ENCODE measurements around the gene P2RY8. TPM values are rescaled to one million over a fixed set of nuclear protein-coding genes. Genes with fewer than 3 reads are reported as not detected.

The P2RY8 gene
- total RNA-seq, 1 donor from 2014 or later, result not detected

- Mint-ChIP-seq H3K36me3 (ENCODE audit: low read depth, unreplicated experiment) (peaks cover 10% of the 10 kb centered on the region), H3K27ac (ENCODE audit: unreplicated experiment) (peak overlapping the region; percentile 30), H3K4me1 (ENCODE audit: unreplicated experiment) (peaks cover 4% of the 10 kb centered on the region), H3K27me3 (ENCODE audit: unreplicated experiment) (peaks cover 8% of the 10 kb centered on the region), H3K4me3 (ENCODE audit: unreplicated experiment) (no peak overlapping the region), H3K9me3 (ENCODE audit: unreplicated experiment) (peaks cover 34% of the 10 kb centered on the region)
- TF ChIP-seq CTCF (IDR thresholded peaks at IDR 0.05; ENCODE audit: unreplicated experiment), result no peak
- DNase-seq (ENCODE audit: low spot score), result no peak
These were observed 48.8 kb downstream of the P2RY8 start for GRCh38 chrX:1488141-1488540.

- Mint-ChIP-seq H3K27ac (ENCODE audit: unreplicated experiment) (no peak overlapping the region), H3K27me3 (ENCODE audit: unreplicated experiment) (peaks cover 8% of the 10 kb centered on the region), H3K4me1 (ENCODE audit: unreplicated experiment) (peaks cover 4% of the 10 kb centered on the region), H3K36me3 (ENCODE audit: low read depth, unreplicated experiment) (peaks cover 10% of the 10 kb centered on the region), H3K9me3 (ENCODE audit: unreplicated experiment) (peaks cover 34% of the 10 kb centered on the region), H3K4me3 (ENCODE audit: unreplicated experiment) (no peak overlapping the region)
- TF ChIP-seq CTCF (IDR thresholded peaks at IDR 0.05; ENCODE audit: unreplicated experiment), result no peak
- no peak for DNase-seq (ENCODE audit: low spot score)
These were observed 49.6 kb downstream of the P2RY8 start for GRCh38 chrX:1487401-1487800.

- no peak for TF ChIP-seq CTCF (IDR thresholded peaks at IDR 0.05; ENCODE audit: unreplicated experiment)
- peak overlapping the region; percentile 88 for H3K27ac Mint-ChIP-seq (ENCODE audit: unreplicated experiment)
These were observed 50.1 kb downstream of the P2RY8 start for GRCh38 chrX:1486749-1487361.

GRCh38 chrX:1486177-1486576 lies 50.8 kb downstream of the P2RY8 start:
- H3K27ac Mint-ChIP-seq (ENCODE audit: unreplicated experiment), result no peak overlapping the region
- no peak for TF ChIP-seq CTCF (IDR thresholded peaks at IDR 0.05; ENCODE audit: unreplicated experiment)
- peaks cover 4% of the 10 kb centered on the region for H3K4me1 Mint-ChIP-seq (ENCODE audit: unreplicated experiment)
- H3K4me3 Mint-ChIP-seq (ENCODE audit: unreplicated experiment), result no peak overlapping the region
- peaks cover 22% of the 10 kb centered on the region for H3K9me3 Mint-ChIP-seq (ENCODE audit: unreplicated experiment)
- peaks cover 6% of the 10 kb centered on the region for H3K27me3 Mint-ChIP-seq (ENCODE audit: unreplicated experiment)
- H3K36me3 Mint-ChIP-seq (ENCODE audit: low read depth, unreplicated experiment), result peaks cover 5% of the 10 kb centered on the region
- no peak for DNase-seq (ENCODE audit: low spot score)

More at GRCh38 chrX:1486749-1487361, 50.1 kb downstream of the P2RY8 start:
- Mint-ChIP-seq H3K4me1 (ENCODE audit: unreplicated experiment) (peaks cover 4% of the 10 kb centered on the region), H3K9me3 (ENCODE audit: unreplicated experiment) (peaks cover 29% of the 10 kb centered on the region), H3K4me3 (ENCODE audit: unreplicated experiment) (no peak overlapping the region), H3K27me3 (ENCODE audit: unreplicated experiment) (peaks cover 8% of the 10 kb centered on the region), H3K36me3 (ENCODE audit: low read depth, unreplicated experiment) (peaks cover 10% of the 10 kb centered on the region)
- no peak for DNase-seq (ENCODE audit: low spot score)

- peaks cover 3% of the 10 kb centered on the region for H3K36me3 Mint-ChIP-seq (ENCODE audit: low read depth, unreplicated experiment)
- peaks cover 21% of the 10 kb centered on the region for H3K9me3 Mint-ChIP-seq (ENCODE audit: unreplicated experiment)
- no peak for TF ChIP-seq CTCF (IDR thresholded peaks at IDR 0.05; ENCODE audit: unreplicated experiment)
- no peak overlapping the region for H3K4me3 Mint-ChIP-seq (ENCODE audit: unreplicated experiment)
- peaks cover 6% of the 10 kb centered on the region for H3K27me3 Mint-ChIP-seq (ENCODE audit: unreplicated experiment)
- no peak overlapping the region for H3K27ac Mint-ChIP-seq (ENCODE audit: unreplicated experiment)
- peaks cover 4% of the 10 kb centered on the region for H3K4me1 Mint-ChIP-seq (ENCODE audit: unreplicated experiment)
- no peak for DNase-seq (ENCODE audit: low spot score)
These were observed 52.0 kb downstream of the P2RY8 start for GRCh38 chrX:1485033-1485432.
